Measurements from ENCODE around the gene PRKCB. TPM values are rescaled to one million over a fixed set of nuclear protein-coding genes. Genes with fewer than 3 reads are reported as not detected.

PRKCB gene
- total and polyA plus RNA-seq, 9 donors = 0.38 to 5.0 (median 1.2) TPM

DNA sequence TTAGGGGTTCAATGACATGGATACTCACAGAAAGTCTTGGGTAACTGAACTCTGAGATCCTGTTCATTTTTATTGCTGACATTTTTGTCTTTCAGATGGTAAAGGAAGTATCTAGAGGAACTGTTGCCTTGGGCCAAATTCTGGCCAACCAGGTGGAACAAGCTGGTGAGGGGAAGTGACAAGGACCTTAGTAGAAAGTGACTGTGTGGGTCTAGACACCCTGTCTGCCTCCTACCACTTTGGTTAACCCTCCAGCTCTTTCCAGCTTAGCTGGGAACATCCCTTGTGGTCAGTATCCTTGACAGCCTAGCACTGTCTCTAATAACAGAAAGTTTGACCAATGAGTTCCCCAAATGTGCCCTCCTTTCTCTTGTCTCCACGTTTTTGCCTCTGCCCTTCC is 28.8 kb upstream of the PRKCB start:
- Histone ChIP-seq H3K27me3 (no peaks in the 10 kb centered on the region), H3K4me1 (ENCODE audit: insufficient read depth) (no peaks in the 10 kb centered on the region), H3K9me3 (no peaks in the 10 kb centered on the region), H3K4me3 (no peak overlapping the region), H3K27ac (no peak overlapping the region), H3K36me3 (no peaks in the 10 kb centered on the region)
- intact Hi-C loops (cut with DNase I) = loop anchor here in 1 of 4 donors (10.0 kb wide), 1 partner anchor 228 kb away; no protein-coding TSS in a partner anchor
- DNase-seq = no peak
- 37 to 41% (median 40%) methylated on average over 1 of the region's 1 CpG for WGBS, 3 donors
- TF ChIP-seq, protein P1, sequence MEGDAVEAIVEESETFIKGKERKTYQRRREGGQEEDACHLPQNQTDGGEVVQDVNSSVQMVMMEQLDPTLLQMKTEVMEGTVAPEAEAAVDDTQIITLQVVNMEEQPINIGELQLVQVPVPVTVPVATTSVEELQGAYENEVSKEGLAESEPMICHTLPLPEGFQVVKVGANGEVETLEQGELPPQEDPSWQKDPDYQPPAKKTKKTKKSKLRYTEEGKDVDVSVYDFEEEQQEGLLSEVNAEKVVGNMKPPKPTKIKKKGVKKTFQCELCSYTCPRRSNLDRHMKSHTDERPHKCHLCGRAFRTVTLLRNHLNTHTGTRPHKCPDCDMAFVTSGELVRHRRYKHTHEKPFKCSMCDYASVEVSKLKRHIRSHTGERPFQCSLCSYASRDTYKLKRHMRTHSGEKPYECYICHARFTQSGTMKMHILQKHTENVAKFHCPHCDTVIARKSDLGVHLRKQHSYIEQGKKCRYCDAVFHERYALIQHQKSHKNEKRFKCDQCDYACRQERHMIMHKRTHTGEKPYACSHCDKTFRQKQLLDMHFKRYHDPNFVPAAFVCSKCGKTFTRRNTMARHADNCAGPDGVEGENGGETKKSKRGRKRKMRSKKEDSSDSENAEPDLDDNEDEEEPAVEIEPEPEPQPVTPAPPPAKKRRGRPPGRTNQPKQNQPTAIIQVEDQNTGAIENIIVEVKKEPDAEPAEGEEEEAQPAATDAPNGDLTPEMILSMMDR (IDR thresholded peaks at IDR 0.05) = no peak
- TF ChIP-seq EP300 (IDR thresholded peaks at IDR 0.05) = no peak
- TF ChIP-seq POLR2A (IDR thresholded peaks at IDR 0.05) = no peak

DNA sequence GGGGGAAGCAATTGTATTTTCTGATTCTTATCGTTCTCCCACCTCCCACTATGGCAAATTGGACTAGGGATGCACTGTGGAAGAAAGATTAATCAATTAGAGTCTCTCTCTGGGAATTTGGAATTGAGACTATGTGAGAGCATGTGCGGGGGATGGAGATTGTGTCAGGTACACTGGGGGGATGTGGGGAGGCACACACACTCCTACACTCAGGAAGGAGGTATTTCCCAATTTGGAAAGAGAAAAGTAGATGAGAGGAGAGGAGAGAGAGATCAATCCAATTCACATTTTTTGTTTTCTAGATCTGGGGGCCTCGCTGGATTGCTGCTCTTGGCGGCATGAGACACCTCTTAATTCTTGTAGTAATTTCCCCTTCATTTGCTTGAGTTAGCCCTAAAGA is 14.3 kb upstream of the PRKCB start:
- TF ChIP-seq, protein P1 (IDR thresholded peaks at IDR 0.05) = no peak
- no peak for TF ChIP-seq EP300 (IDR thresholded peaks at IDR 0.05)
- TF ChIP-seq POLR2A (IDR thresholded peaks at IDR 0.05) = no peak
- no peaks in the 10 kb centered on the region for H3K9me3 ChIP-seq
- H3K27ac ChIP-seq = no peak overlapping the region
- 50 to 88% (median 65%) methylated on average over 4 of the region's 4 CpGs for WGBS, 3 donors
- H3K36me3 ChIP-seq = no peaks in the 10 kb centered on the region
- no peaks in the 10 kb centered on the region for H3K4me1 ChIP-seq (ENCODE audit: insufficient read depth)
- intact Hi-C loops (cut with DNase I) = no loop called here
- H3K27me3 ChIP-seq = no peaks in the 10 kb centered on the region
- H3K4me3 ChIP-seq = no peak overlapping the region
- no peak for DNase-seq

DNA sequence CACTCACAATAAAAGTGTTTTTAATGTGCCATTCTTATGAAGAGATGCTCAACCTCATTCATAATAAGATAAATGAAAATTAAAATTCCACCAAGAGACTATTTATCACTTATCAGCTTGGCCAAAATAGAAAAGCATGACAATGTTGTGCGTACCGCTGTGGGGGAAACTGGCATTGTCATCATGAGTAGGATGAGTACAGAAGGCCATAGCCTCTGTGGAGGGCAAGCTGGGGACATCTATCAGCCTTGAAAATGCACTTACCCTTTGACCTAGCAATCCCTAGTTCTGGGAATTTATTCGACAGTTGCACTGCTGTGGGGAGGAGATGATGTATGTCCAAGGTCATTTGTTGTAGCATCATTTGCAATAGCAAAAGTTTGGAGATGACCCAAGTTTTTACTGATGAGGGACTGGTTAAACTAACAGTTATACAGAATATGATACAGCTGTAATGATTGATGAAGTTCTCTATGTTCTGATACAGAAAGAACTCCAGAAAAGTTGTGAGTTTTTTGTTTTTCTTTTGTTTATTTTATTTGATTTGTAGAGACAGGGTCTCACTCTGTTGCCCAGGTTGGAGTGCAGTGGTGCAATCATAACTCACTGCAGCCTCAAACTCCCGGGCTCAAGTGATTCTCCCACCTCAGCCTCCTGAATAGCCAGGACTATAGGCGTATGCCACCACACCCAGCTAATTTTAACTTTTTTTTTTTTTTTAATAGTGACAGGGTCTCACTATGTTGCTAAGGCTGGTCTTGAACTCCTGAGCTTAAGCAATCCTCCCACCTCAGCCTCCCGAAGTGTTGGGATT is 13.7 kb upstream of the PRKCB start:
- Histone ChIP-seq H3K9me3 (no peaks in the 10 kb centered on the region), H3K4me1 (ENCODE audit: insufficient read depth) (no peaks in the 10 kb centered on the region), H3K27me3 (no peaks in the 10 kb centered on the region), H3K4me3 (no peak overlapping the region), H3K36me3 (no peaks in the 10 kb centered on the region), H3K27ac (no peak overlapping the region)
- TF ChIP-seq EP300 (IDR thresholded peaks at IDR 0.05) (no peak), POLR2A (IDR thresholded peaks at IDR 0.05) (no peak)
- TF ChIP-seq, protein P1 (IDR thresholded peaks at IDR 0.05) = no peak
- DNase-seq = no peak
- 29 to 33% (median 32%) methylated on average over 6 of the region's 6 CpGs for WGBS, 3 donors
- intact Hi-C loops (cut with DNase I) = no loop called here

DNA sequence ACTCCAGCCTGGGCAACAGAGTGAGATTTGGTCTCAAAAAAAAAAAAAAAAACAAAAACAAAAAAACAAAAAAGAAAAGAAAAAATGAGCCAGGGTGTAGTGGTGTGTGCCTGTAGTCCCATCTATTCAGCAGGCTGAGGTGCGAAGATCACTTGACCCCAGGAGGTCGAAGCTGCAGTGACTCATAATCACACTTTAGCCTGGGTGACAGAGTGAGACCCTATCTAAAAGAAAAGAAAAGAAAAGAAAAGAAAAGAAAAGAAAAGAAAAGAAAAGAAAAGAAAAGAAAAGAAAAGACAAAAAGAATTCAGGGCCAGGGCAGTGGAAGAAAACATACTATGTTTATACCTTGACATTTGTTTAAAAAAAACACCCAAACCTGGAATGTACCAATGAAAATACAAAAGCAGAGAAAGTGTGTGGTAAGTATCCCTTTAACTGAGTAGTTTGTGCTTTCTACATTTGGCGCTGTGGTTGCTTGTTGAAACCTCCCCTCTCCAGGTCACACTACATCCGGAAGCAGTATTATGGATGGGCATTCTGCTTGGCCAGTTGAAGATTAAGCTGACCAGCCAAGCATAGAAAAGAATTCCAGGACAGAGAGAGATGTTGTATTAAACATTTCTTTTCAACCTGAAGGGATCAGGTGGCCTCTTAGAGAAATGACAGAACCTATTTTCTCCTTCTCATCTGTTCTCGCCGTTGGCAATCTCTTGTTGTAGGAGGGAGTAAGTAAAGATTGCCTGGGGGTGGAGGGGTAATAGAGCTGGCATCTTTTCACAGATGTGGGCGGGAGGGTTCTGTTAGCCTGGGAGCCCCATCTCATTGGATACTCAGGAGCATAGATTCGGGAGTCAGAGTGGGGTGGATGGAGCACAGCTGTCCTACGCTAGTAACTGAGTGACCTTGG is 12.1 kb upstream of the PRKCB start:
- H3K36me3 ChIP-seq = no peaks in the 10 kb centered on the region
- no peaks in the 10 kb centered on the region for H3K9me3 ChIP-seq
- H3K27me3 ChIP-seq = no peaks in the 10 kb centered on the region
- H3K27ac ChIP-seq = no peak overlapping the region
- 42 to 51% (median 43%) methylated on average over 9 of the region's 9 CpGs for WGBS, 3 donors
- intact Hi-C loops (cut with DNase I) = no loop called here
- H3K4me3 ChIP-seq = no peak overlapping the region
- H3K4me1 ChIP-seq (ENCODE audit: insufficient read depth) = no peaks in the 10 kb centered on the region
- DNase-seq = no peak
- no peak for TF ChIP-seq POLR2A (IDR thresholded peaks at IDR 0.05)
- TF ChIP-seq, protein P1 (IDR thresholded peaks at IDR 0.05) = no peak
- no peak for TF ChIP-seq EP300 (IDR thresholded peaks at IDR 0.05)

Measured in ovary (tissue), 9 donors.